Tongue (tissue), 2 donors: Measurements from ENCODE around the gene KCNAB1. TPM values are rescaled to one million over a fixed set of nuclear protein-coding genes. Genes with fewer than 3 reads are reported as not detected.

Experiments used
- DNase-seq: peaks from one replicate; pipeline ENCODE4 v3.0.0-alpha.2; 2015
- total RNA-seq: library from RNA; depleted of rRNA; stranded (reverse); fragments of >200 nt; gene quantifications from one replicate; pipeline ENCODE4 v1.2.3, GENCODE V29; 2014

Gene KCNAB1
- total RNA-seq, 1 donor from 2014 or later = 6.3 TPM

DNA sequence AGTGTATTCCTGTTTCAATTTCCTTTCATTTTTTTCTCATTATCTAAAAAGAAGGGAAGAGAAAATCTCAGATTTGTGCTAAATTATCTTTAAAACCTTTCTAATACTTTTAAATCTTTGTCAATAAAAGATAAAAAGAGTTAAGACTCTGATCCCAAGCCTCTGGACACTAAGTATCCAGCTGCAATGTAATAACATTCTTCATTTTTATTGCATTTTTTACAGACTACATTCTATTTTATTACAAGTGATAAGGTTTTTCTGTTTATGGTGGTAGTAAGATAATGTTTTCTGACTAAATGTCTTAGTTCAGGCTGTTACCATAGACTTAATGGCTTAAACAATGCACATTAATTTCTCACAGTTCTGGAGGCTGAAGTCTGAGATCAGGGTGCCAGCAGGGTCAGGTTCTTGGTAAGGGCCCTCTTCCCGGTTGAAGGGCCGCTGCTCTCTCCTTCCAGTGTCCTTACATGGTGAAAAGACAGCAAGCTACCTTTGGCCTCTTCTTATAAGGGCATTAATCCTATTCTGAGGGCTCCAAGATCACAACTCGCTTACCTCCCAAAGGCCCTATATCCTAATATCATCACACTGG is 19.7 kb downstream of the KCNAB1 start:
- DNase-seq = no peak

DNA sequence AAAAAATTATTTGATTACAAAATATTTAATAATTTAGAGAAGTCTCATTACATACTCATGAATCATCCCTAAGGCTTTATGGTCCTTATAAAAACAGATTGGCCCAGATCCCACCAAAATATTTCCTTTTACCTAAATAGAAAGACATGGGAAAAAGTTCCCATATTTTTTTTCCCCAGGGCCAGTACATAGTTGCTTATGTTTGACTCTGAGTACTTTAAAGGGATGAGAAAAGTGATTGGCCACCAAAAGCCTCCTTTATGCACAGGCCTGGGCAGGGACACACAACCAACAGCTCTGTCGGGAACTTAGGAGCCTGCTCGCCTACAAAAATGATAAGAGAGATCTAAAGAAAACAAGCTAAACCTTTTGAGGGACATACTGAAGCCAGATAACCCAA is 22.3 kb downstream of the KCNAB1 start:
- no peak for DNase-seq

DNA sequence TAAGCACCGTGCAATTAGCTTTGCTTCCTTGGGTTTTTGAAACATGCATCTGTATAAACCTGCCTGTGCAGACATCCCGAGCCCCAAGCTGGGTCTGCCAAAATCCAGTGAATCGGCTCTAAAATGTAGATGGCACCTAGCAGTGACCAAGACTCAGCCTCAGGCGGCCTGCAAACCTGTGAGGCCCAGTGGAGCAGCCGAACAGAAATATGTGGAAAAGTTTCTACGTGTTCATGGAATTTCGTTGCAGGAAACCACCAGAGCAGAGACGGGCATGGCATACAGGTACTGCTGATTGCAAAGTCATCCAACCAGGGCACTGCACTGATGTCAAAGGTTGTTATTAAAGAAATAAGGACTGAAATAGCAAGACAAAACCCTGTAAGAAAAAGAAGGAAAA is 22.8 kb downstream of the KCNAB1 start:
- DNase-seq = no peak

DNA sequence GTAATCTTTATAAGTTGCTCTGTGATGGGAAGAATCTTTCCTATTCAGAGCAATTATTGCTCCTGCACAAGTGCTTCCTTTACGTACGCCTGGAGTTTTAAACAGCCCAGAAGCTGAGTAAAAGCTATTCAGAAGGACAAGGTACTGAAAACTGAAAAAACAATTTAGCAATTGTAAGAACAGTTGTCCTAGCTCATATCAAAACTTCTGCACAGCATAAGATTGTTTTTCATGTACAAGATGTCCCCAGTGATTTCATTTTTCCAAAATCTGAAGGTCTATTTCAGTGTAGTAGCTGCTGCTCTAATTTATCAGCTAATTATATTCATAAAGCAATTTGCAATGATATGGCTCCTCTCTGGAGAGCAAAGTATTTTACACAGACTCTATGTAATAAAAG is 23.7 kb downstream of the KCNAB1 start:
- no peak for DNase-seq

DNA sequence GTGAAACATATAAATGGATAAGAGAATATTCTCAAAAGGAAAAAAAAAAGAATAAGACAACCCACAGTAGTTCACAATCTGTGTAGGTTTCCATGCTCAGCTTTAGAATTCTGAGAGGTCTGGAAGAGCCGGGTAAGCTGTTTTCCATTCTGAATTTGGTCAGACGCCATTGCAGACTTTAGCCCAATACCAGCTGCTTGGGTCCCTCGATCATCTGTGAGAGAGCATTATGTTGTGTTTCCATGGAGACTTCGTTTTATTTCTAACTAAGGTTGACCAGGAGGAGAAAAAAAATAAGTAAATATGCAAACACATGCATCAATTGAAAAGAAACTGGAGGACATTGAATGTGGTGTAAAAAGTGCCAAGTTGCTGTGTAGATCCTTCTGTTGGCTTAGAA is 25.5 kb downstream of the KCNAB1 start:
- DNase-seq = peak; percentile 66

DNA sequence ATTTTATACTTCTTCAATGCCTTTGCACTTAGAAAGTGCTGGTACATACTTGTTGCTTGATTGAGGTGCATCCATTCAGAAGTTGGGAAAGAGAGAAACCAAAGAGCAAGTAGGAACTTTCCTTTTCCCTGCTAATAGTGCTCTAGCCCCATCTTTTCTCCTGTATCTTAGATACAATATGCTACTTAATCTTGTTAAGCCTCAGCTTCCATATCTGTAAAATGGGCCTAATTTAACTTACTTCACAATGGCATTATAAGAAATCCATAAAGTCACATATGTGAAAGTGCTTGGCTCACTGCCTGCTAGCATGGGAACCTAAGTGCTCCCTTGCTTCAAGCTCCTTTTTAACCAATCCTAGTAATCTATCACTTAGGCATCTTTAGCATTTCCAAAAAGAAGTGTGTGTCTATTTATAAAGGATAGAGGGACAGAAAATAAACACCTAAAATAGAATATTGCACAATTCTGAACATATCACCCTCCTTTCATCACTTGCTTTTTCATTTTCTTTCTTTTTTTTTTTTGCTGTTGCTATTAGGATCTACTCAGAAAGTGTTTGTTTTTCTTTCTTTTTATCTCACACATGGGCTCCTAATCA is 28.1 kb downstream of the KCNAB1 start:
- DNase-seq = no peak

DNA sequence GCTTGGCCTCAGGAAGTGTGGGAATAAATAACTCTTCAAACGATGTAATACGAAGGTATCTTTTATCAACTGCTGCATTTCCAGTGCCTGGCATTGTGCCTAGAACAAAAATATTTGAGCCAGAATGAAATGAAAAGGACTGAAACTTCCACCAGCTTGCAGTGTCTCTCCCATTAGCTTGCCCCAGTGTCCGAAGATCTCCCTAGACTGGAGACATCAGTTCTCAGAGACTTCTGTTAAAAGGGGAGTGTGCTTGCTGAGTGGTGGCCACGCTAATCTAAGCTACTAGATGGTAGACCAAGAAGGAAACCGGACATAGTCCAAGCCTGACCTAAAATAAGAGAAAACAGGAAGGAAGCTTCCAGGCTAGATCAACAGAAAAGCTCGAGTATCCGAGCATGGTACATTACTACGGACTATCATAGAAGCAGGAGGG is 28.6 kb downstream of the KCNAB1 start:
- no peak for DNase-seq

DNA sequence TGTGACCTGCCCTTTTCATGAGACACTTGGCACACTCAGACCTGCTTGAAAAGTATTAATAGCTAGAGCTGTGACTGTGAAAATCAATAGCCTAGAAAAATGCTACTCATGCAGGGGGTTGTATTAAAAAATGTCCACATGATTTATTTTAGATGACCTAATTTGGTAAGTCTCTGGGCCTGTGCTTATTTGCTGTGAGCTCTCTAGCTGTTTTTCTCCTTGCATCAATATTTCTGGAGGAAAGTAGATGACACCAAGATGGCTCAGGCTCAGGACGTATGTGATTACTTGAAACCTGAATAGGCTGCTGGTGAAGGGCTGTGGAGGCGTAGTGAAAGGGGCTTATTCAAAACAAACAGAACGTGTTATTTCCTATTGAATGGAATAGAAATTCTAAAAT is 29.5 kb downstream of the KCNAB1 start:
- DNase-seq = peak; percentile 33

DNA sequence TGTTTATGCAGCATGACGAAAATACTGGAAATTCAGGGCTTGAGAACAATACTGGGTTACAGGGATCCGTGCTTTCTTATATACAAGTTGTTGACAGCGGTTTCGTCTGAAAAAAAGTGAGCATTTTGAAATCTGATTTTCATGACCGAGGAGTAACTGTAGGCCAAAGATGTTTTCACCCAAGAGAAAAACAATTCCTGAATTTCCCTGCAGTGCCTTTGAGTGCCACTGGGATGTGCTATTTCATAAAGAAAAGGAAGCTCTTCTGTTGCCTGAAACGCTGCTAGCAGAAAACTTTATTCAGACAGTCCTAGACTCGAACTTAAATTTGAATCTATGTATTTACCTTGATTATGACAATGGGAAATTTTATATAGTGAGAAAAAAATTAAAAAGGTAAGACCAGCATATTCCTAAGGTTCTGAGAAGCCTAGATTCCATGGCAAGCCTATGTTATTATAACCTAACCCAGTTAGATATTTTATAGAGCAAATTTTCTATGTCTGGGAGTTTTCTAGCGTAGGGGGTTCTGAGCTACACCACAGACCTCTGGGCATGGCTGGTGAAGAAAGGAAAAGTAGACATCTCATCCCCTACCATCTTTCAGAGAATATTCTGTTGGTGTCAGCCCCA is 30.2 kb downstream of the KCNAB1 start:
- DNase-seq = peak; percentile 87

DNA sequence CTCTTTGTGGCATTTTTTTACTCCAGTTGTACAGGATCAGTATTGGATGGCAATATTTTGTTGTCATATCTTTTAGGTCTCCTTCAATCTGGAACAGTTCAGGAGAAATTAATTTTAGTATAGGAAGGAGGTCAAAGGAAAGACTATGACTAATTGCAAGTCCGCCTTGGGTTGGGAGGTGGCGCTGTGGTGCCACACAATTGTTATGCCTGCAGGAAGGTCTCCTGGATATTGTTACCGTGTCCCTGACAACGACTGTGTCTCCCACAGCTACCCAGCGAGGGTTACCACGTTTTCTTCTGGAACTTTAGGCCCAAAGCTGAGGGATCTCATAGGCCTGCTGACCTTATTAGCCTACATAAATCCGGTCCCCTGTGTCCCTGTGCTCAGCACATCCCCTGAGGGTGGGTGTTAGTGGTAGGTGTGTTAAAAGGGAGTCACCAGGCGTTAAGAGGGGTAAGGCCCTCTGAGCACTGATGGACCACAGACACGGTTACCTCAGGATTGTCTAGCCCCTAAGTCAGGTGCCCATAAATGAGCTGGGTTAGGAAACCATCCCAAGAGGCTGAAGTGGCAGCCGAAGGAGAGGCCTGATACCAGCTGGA is 31.5 kb downstream of the KCNAB1 start:
- DNase-seq = peak; percentile 85

DNA sequence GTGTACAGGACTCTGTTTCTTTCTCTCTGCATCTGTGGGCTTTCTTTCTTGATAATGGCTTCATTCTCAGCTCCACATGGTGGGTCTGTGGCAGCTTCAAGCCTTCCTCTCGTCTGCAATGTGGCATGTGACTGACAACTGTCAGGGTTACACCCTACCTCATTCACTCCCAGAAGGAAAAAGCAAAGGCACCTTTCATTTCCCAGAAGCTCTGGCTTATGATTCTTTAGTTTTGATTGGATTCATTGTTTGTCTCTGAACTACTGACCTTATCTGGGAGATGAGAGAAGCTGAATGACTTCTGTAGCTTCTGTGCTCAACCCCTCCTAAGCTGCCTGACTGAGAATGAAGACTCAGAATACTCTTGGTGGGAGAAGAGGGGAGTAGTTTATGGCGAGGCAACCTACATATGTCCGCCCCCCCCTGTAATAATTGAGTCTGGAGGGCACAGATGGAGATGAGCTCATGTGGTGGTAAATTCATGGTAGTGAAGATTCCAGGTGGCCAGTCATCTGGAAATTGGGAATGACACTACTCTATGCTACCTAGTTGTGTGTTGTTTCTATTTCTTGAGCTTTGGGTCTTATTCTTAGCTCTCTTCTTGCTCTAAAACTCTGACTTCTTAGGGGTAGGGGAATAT is 38.4 kb downstream of the KCNAB1 start:
- no peak for DNase-seq

DNA sequence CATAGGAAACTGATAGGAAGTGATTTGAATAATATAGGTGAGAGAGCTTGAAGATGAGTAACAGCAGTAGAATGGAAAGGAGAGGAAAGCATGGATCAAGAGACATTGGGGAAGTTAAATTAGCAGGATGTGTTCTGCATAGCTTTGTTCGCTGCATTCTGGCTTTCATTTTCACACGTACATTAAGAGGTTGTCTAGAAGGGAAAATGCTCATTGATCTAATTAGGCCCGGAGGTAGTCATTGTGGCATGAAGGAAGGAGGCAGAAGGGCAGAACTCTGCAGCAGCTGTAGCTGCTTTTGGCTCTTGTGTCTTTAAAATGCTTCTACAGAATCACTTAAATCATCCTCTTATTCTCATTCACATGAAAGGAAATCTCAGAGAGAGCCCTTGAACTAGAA is 40.3 kb downstream of the KCNAB1 start:
- no peak for DNase-seq

DNA sequence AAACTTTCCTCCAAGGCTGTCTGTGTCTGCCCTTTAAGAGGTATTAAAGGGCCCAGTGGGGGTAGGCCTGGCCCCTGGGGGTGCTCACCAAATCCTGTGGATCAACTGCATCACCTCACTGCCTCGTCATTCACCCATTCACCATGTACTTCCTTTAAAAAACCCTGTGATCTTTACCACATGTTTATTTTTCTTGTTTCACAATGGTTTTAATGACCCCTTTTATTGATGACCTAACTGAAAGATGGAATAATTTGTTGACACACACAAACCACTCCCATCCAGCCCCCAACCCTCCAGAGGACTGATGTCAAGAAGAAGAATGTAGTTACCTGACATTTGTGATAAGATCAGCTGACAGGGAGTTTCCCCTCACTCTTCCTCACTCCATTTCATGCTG is 40.8 kb downstream of the KCNAB1 start:
- no peak for DNase-seq

DNA sequence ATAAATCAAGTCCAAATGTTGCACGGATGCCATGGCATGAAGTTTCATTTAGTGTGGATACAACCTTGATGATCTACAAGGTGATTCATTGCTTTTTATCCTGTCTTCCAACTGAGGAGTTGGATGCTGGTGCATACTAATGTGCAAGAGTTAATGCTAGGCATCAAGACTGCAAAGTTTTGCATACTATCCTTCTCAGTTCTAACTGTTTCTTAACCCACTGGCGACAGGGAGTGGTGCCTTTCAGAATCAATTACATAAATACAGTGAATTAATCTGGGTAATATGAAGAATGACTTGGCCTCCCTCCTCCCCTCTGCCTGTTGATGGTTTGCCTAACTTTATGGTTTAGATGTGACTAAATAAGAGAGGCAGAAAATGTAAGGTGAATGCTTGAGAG is 43.5 kb downstream of the KCNAB1 start:
- DNase-seq = no peak

DNA sequence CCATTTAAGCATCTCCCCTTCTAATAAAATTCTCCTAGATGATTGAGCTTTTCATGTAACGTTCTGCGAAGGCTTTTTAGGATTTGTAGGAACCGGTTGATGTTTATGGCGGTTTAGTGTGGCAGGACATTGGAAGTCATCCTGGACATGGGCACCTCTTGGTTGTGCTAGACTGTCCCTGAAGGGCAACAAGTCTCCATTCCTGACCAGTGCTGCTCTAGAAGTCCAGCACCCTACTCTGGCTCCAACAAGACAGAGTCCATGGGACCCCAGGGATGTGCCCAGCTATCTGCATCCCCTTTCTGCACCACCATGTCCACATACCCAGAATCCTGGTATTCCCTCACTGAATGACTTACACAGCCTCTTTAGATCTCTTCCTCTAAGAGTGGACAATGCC is 46.4 kb downstream of the KCNAB1 start:
- DNase-seq = no peak

DNA sequence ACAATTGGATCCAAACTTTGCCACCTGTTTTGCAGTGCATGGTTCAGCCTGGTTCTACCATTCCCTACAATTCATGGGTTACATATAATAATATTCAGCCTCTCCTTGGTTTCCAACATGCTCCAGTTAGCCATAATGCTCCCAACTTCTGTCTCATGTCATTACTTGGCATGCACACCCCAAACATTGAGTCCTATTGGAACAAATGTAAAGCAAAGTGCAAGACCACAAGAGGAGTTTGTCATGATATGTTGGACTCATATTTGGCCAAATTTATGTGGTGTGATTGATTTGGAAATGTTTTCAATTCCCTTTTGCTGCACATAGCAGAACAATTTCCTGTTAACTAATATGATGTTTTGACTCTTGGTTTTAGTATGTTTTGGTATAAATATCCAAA is 50.2 kb downstream of the KCNAB1 start:
- peak; percentile 47 for DNase-seq

DNA sequence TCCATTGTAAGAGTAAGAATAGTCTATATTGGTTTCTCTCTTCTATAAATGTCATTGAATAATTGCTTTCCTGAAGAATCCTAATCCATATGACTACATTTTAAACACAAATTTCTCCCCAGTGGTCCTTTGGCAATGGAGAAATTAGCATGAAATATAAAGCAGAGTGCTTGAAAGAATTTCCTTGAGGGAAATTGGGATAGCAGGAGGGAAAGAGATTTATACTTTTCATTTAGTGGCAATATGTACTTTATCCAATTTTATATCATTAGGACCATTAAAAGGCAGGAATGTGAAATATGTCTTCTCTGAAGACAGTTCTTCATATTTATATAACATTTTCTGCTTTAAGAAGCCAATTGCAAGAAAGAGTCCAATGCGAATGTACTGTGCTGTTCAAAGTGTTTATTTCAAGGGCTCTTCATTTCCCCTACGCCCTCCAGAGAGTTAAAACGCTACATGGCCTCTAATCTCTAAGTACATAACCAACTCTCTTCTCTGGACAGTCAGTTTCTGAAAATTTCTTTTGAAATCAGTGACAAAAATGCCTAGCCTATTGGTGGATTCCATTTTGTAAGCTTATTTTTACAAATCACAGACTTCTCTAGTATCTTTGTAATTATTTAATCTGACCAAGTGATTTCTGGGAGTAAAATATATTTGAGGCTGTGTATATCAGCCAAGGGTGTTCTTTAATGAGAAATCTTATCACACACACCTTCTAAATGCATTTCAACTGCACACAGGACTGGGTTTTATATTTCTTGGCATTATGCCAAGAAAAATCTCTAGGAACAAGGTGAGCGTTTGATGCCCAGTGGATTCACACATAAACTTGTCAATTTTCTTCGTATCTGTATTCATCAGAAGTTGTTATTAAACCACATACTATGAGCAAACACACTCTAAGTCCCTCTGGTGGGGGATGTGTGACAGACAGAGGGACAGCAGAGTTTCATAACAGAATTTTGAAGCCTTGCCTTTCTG is 51.2 kb downstream of the KCNAB1 start:
- DNase-seq = no peak

DNA sequence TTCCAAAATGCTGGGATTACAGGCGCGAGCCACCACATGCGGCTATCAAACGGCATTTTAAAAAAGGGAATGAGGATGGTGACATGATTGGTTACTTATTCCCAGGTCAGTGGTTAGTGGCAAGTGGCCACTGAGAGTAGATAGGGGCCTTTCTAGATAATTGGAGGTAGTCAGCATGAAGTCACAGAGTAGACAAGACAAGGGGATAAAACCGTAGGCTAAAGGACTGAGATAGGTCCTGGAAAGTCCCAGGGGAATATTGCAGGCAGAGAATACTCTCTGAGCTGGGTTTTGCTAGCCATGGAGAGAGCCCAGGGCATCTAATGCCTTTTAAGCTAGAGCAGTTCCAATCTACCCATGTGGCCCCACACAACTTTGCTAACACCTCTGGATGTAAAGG is 52.2 kb downstream of the KCNAB1 start:
- no peak for DNase-seq

DNA sequence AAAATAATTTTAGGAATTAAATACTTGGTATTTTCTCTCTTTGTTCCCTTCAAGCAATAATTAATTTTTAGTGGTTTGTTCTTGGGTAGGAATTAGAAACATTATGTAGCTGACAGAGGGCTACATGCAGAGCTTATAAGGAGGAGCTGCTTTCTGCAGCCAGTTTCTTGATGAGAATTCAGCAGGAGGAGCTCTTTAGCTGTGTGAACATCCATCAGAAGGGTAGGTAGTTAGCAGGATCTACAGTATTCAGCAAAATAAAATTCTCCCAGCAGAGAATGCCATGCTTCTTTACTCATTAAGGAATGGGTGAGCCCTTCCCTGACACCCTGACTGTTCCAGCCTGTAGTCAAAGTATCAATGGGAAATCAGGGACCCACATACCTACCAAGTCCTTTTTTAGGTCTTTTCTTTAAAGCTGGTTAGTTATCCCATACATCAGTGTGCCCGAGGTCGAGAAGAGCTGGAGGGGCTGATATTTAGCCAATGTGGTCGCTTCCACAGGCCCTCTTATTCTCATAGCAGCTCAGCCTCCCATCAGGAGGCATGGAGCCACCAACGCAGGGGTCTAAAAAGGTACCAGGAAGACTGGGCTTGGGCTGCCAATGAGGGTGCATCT is 54.0 kb downstream of the KCNAB1 start:
- DNase-seq = peak; percentile 67

DNA sequence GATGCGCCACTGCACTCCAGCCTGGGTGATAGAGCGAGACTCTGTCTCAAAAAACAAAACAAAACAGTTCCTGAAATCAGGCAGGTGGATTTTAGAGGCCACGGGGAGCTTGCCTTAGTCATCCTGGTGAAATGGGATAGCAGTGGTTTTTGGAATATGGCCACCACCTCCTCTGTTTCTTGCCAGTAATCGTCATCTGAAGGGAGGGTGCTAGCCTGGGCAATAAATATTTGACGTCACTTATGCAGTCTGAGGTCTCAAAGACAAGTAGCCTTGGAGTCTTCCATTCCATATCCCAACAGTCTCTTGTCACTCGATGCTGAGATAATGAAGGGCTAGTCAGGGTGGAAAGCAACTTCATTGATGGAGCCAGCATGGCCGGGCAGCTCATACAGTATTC is 55.2 kb downstream of the KCNAB1 start:
- no peak for DNase-seq

DNA sequence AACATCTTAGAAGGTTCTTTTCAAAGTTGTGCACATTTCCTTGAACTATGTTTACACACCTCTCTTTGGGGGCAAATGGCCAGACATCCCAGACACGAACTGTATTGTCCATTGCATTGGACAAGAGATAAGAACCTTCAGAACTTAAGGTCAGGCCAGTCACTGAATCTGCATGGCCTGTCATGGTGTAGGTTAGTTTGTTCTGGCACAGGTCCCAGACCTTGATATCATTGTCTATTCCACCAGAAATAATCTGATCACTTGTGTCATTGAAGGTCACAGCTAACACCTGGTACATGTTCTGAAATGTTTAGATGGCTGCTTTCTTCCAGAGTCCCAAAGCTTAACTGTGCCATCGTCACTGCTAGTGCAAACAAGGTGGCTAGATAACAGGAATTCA is 55.7 kb downstream of the KCNAB1 start:
- DNase-seq = no peak
